CD4-positive, alpha-beta T cell (primary cell): ENCODE data around the gene SETBP1. TPM values are rescaled to one million over a fixed set of nuclear protein-coding genes. Genes with fewer than 3 reads are reported as not detected.

Experiments used
- ATAC-seq: fragments of 200-7000 bp; cut with Tn5 transposase; one replicate; pipeline ENCODE4 v1.10.0; 2022; ENCODE audit warnings: mild to moderate bottlenecking; ENCODE audit not compliant: poor library complexity
- CTCF ChIA-PET: fragments of 350-600 bp; sonication (Branson Sonifier 250); formaldehyde crosslinking; loops from one replicate; lab custom pipeline; 2021; ENCODE audit warnings: antibody characterized with exemption, inconsistent platforms; lab: Charles Lee
- POLR2A ChIA-PET: fragments of 350-600 bp; sonication (Branson Sonifier 250); formaldehyde crosslinking; loops from one replicate; lab custom pipeline; 2021; ENCODE audit warnings: antibody characterized with exemption, inconsistent platforms; lab: Charles Lee
- DNase-seq, 14 experiments: peaks; one replicate each; pipeline ENCODE4 v3.0.0-alpha.2; 2013 to 2020; ENCODE audit warnings: mixed read lengths in 2 of 14
- H3K27ac ChIP-seq, 2 donors: one replicate each; pipeline versions ENCODE4 v1.5.1 to v1.7.0; 2013; ENCODE audit warnings: low read length in 2 of 2, low read depth in 1 of 2, mild to moderate bottlenecking in 1 of 2
- H3K27me3 ChIP-seq, 2 experiments: 1 replicate in 1 of 2; 2 replicates in 1 of 2; pipeline versions ENCODE4 v1.6.1 to v1.7.0; 2013; ENCODE audit warnings: low read length in 2 of 2, control low read depth in 1 of 2, mild to moderate bottlenecking in 1 of 2, moderate library complexity in 1 of 2; ENCODE audit not compliant: insufficient read depth in 2 of 2, control insufficient read depth in 1 of 2
- H3K36me3 ChIP-seq: one replicate; pipeline ENCODE4 v1.6.1; 2013; ENCODE audit warnings: low read length, control low read depth; ENCODE audit not compliant: insufficient read depth
- H3K4me1 ChIP-seq: one replicate; pipeline ENCODE4 v1.6.1; 2013; ENCODE audit warnings: low read length, control low read depth; ENCODE audit not compliant: insufficient read depth
- H3K4me3 ChIP-seq: one replicate; pipeline ENCODE4 v1.5.1; 2013; ENCODE audit warnings: mild to moderate bottlenecking, low read length, moderate library complexity
- H3K9me3 ChIP-seq, 2 experiments: 1 replicate in 1 of 2; 2 replicates in 1 of 2; pipeline versions ENCODE4 v1.6.1 to v1.7.0; 2013; ENCODE audit warnings: low read length in 2 of 2, mild to moderate bottlenecking in 2 of 2, control low read depth in 1 of 2, moderate library complexity in 1 of 2; ENCODE audit not compliant: control insufficient read depth in 1 of 2, insufficient read depth in 1 of 2
- H3K27ac Mint-ChIP-seq: one replicate; pipeline ENCODE4 v1.8.0; 2020; ENCODE audit warnings: mixed read lengths
- H3K27me3 Mint-ChIP-seq: one replicate; pipeline ENCODE4 v1.8.0; 2021; ENCODE audit warnings: mixed read lengths
- H3K36me3 Mint-ChIP-seq: one replicate; pipeline ENCODE4 v1.8.0; 2021; ENCODE audit warnings: low read depth, mixed read lengths
- H3K4me1 Mint-ChIP-seq: one replicate; pipeline ENCODE4 v1.8.0; 2021; ENCODE audit warnings: low read depth, mixed read lengths
- H3K4me3 Mint-ChIP-seq: one replicate; pipeline ENCODE4 v1.8.0; 2020; ENCODE audit warnings: mild to moderate bottlenecking, mixed read lengths
- H3K9me3 Mint-ChIP-seq: one replicate; pipeline ENCODE4 v1.8.0; 2020; ENCODE audit warnings: mixed read lengths
- CTCF ChIP-seq: fragments of 200-600 bp; IDR thresholded peaks from one replicate; pipeline ENCODE4 v1.8.0; 2022; ENCODE audit warnings: antibody characterized with exemption, mild to moderate bottlenecking
- intact Hi-C, 2 experiments: fragments of 100-400 bp; cut with DNase I in 1 of 2; cut with micrococcal nuclease in 1 of 2; formaldehyde crosslinking; loops; one replicate each; pipeline versions ENCODE4 v1.15.1 to v1.9.0; 2023 to 2025; cut with DNase I, micrococcal nuclease
- total RNA-seq, 174 experiments: library from RNA in 2 of 174; stranded (reverse) in 2 of 174; gene quantifications; one replicate each; pipeline ENCODE4 v1.2.3 and lab custom pipeline; 2021 to 2026

Gene SETBP1
- total RNA-seq, 2 experiments from 2014 or later = 0.25 to 0.41 TPM

- DNase-seq = no peak
- Mint-ChIP-seq H3K4me1 (no peaks in the 10 kb centered on the region), H3K4me3 (no peak overlapping the region), H3K27me3 (no peaks in the 10 kb centered on the region), H3K27ac (no peak overlapping the region), H3K36me3 (no peaks in the 10 kb centered on the region), H3K9me3 (no peaks in the 10 kb centered on the region)
- ChIA-PET POLR2A (no interaction called here), CTCF (no interaction called here)
- H3K4me1 ChIP-seq = peaks cover 4% of the 10 kb centered on the region
- no peaks in the 10 kb centered on the region for H3K27me3 ChIP-seq
- no peaks in the 10 kb centered on the region for H3K36me3 ChIP-seq
- TF ChIP-seq CTCF = no peak
- H3K27ac ChIP-seq = no peak overlapping the region
- H3K9me3 ChIP-seq = no peaks in the 10 kb centered on the region
- ATAC-seq = no peak
- intact Hi-C loops = no loop called here
- no peak overlapping the region for H3K4me3 ChIP-seq
Measured at GRCh38 chr18:44712025-44712424, 31.3 kb downstream of the SETBP1 start.

GRCh38 chr18:44713435-44713834 lies 32.7 kb downstream of the SETBP1 start:
- no peak for DNase-seq
- no peaks in the 10 kb centered on the region for H3K4me1 Mint-ChIP-seq
- Histone ChIP-seq H3K4me1 (peaks cover 6% of the 10 kb centered on the region), H3K4me3 (no peak overlapping the region), H3K36me3 (no peaks in the 10 kb centered on the region), H3K27me3 (no peaks in the 10 kb centered on the region), H3K9me3 (no peaks in the 10 kb centered on the region), H3K27ac (no peak overlapping the region)
- no peak overlapping the region for H3K27ac Mint-ChIP-seq
- ChIA-PET POLR2A (no interaction called here), CTCF (no interaction called here)
- no peak for ATAC-seq
- no peak for TF ChIP-seq CTCF
- intact Hi-C loops = no loop called here
- H3K9me3 Mint-ChIP-seq = no peaks in the 10 kb centered on the region
- no peaks in the 10 kb centered on the region for H3K27me3 Mint-ChIP-seq
- no peaks in the 10 kb centered on the region for H3K36me3 Mint-ChIP-seq
- H3K4me3 Mint-ChIP-seq = no peak overlapping the region

GRCh38 chr18:44714376-44714775 lies 33.7 kb downstream of the SETBP1 start:
- Mint-ChIP-seq H3K9me3 (no peaks in the 10 kb centered on the region), H3K4me1 (no peaks in the 10 kb centered on the region)

More at GRCh38 chr18:44714376-44714775, 33.7 kb downstream of the SETBP1 start:
- no peak for TF ChIP-seq CTCF
- no peaks in the 10 kb centered on the region for H3K27me3 ChIP-seq
- H3K9me3 ChIP-seq = no peaks in the 10 kb centered on the region
- intact Hi-C loops = no loop called here
- Mint-ChIP-seq H3K27me3 (no peaks in the 10 kb centered on the region), H3K27ac (no peak overlapping the region), H3K36me3 (no peaks in the 10 kb centered on the region), H3K4me3 (no peak overlapping the region)
- no peak overlapping the region for H3K27ac ChIP-seq
- ChIA-PET POLR2A (no interaction called here), CTCF (no interaction called here)
- ATAC-seq (no peak), DNase-seq (no peak)
- H3K4me3 ChIP-seq = no peak overlapping the region
- H3K4me1 ChIP-seq = peaks cover 6% of the 10 kb centered on the region
- H3K36me3 ChIP-seq = no peaks in the 10 kb centered on the region
